Endothelial cell of umbilical vein (primary cell): Measurements from ENCODE around the gene TM9SF4. TPM values are rescaled to one million over a fixed set of nuclear protein-coding genes. Genes with fewer than 3 reads are reported as not detected.

ENCODE experiments used
- BruUV-seq: library from RNA; stranded (reverse); fragments of 400-500 nt; replicated peaks from 2 replicates; lab custom pipeline; 2021; lab: Mats Ljungman, UMichigan
- CTCF ChIA-PET: fragments of 300-600, 350-600 bp; sonication (Branson Sonifier 250); formaldehyde crosslinking; loops from one replicate; lab custom pipeline; 2021; ENCODE audit warnings: antibody characterized with exemption, inconsistent platforms; lab: Charles Lee
- POLR2A ChIA-PET: fragments of 300-600, 350-600 bp; sonication (Branson Sonifier 250); formaldehyde crosslinking; loops from one replicate; lab custom pipeline; 2021; ENCODE audit warnings: antibody characterized with exemption, inconsistent platforms; lab: Charles Lee
- DNase-seq: peaks from one replicate; pipeline ENCODE4 v3.0.0-alpha.2; 2011; ENCODE audit warnings: low read depth, low spot score
- FAIRE-seq: peaks from 2 replicates; lab custom pipeline; 2011; peaks lifted over from hg19 to GRCh38; lab: Jason Lieb, UNC
- H2AFZ ChIP-seq: 2 replicates; pipeline ENCODE4 v1.6.0; 2012; ENCODE audit warnings: low read depth, low read length, control low read depth, inconsistent platforms
- H3K27ac ChIP-seq: 2 replicates; pipeline ENCODE4 v1.5.1; 2011; ENCODE audit warnings: low read depth, mild to moderate bottlenecking, control low read depth, low read length, moderate library complexity; ENCODE audit not compliant: insufficient read depth
- H3K27me3 ChIP-seq, 2 experiments: 2 replicates each; pipeline versions ENCODE4 v1.6.0 to v1.6.1; 2011; ENCODE audit warnings: low read length in 2 of 2, mixed read lengths in 1 of 2; ENCODE audit not compliant: control insufficient read depth in 2 of 2, insufficient read depth in 2 of 2
- H3K36me3 ChIP-seq, 2 experiments: 2 replicates in 1 of 2; 3 replicates in 1 of 2; pipeline ENCODE4 v1.5.1; 2011; ENCODE audit warnings: low read length in 2 of 2, mild to moderate bottlenecking in 1 of 2, moderate library complexity in 1 of 2; ENCODE audit not compliant: control insufficient read depth in 2 of 2, insufficient read depth in 2 of 2; ENCODE audit errors: extremely low read depth in 1 of 2
- H3K4me1 ChIP-seq: 3 replicates; pipeline ENCODE4 v1.5.1; 2011; ENCODE audit warnings: mild to moderate bottlenecking, low read length; ENCODE audit not compliant: control insufficient read depth, insufficient read depth; ENCODE audit errors: extremely low read depth
- H3K4me2 ChIP-seq: 2 replicates; pipeline ENCODE4 v1.6.1; 2011; ENCODE audit warnings: low read length, control low read depth, mixed read lengths; ENCODE audit not compliant: insufficient read depth
- H3K4me3 ChIP-seq, 3 experiments: fragments of 200-600 bp in 1 of 3; sonication (generic), shearing (Covaris generic) in 1 of 3; replicated peaks in 1 of 3; 2 replicates each; pipeline ENCODE4 v1.5.1; 2011 to 2016; ENCODE audit warnings: control low read depth in 3 of 3, low read length in 3 of 3, mild to moderate bottlenecking in 2 of 3, inconsistent platforms in 1 of 3, low read depth in 1 of 3, moderate library complexity in 1 of 3; ENCODE audit not compliant: insufficient read depth in 1 of 3
- H3K79me2 ChIP-seq: 2 replicates; pipeline ENCODE4 v1.6.0; 2012; ENCODE audit warnings: low read length, inconsistent platforms; ENCODE audit not compliant: control insufficient read depth, insufficient read depth
- H3K9ac ChIP-seq: replicated peaks from 2 replicates; pipeline ENCODE3; 2011; ENCODE audit warnings: low read length, control low read depth; ENCODE audit not compliant: insufficient read depth; ENCODE audit errors: extremely low read depth
- H3K9me1 ChIP-seq: replicated peaks from 3 replicates; pipeline ENCODE4 v1.6.0; 2011; ENCODE audit warnings: mild to moderate bottlenecking, low read length; ENCODE audit not compliant: control insufficient read depth, insufficient read depth; ENCODE audit errors: extremely low read depth
- H3K9me3 ChIP-seq: replicated peaks from 2 replicates; pipeline ENCODE4 v1.5.1; 2012; ENCODE audit warnings: low read length, inconsistent platforms; ENCODE audit not compliant: control insufficient read depth, insufficient read depth
- H4K20me1 ChIP-seq: replicated peaks from 2 replicates; pipeline ENCODE3; 2011; ENCODE audit warnings: mild to moderate bottlenecking, low read length; ENCODE audit not compliant: control insufficient read depth, insufficient read depth; ENCODE audit errors: extremely low read depth
- CTCF ChIP-seq, 2 donors: IDR thresholded peaks; 1 replicate in 1 of 2; 2 replicates in 1 of 2; pipeline ENCODE4 v1.5.1; 2011; ENCODE audit warnings: low read length in 2 of 2, mild to moderate bottlenecking in 2 of 2, moderate library complexity in 2 of 2, control low read depth in 1 of 2, inconsistent platforms in 1 of 2, low read depth in 1 of 2; ENCODE audit not compliant: insufficient read depth in 1 of 2; ENCODE audit errors: extremely low read depth in 1 of 2
- EZH2 ChIP-seq: IDR thresholded peaks from 2 replicates; pipeline ENCODE4 v1.6.1; 2012; ENCODE audit warnings: borderline replicate concordance, low read depth, mild to moderate bottlenecking, moderate library complexity, low read length, inconsistent platforms; ENCODE audit not compliant: severe bottlenecking
- FOS ChIP-seq: IDR thresholded peaks from 2 replicates; pipeline ENCODE4 v1.6.1; 2011; ENCODE audit warnings: mild to moderate bottlenecking, low read length, moderate library complexity, borderline replicate concordance; ENCODE audit not compliant: insufficient read depth
- GATA2 ChIP-seq: IDR thresholded peaks from 2 replicates; pipeline ENCODE4 v1.7.0; 2011; ENCODE audit warnings: low read depth, mild to moderate bottlenecking, moderate library complexity, mixed read lengths, low read length; ENCODE audit not compliant: insufficient read length, insufficient read depth
- JUN ChIP-seq: IDR thresholded peaks from 2 replicates; pipeline ENCODE4 v1.6.1; 2011; ENCODE audit warnings: borderline replicate concordance, low read depth; ENCODE audit not compliant: insufficient read length, insufficient read depth
- MYC ChIP-seq: IDR thresholded peaks from one replicate; pipeline ENCODE4 v1.6.1; 2011; ENCODE audit warnings: mild to moderate bottlenecking, low read depth, low read length
- POLR2A ChIP-seq: IDR thresholded peaks from 2 replicates; pipeline ENCODE4 v1.6.1; 2012; ENCODE audit warnings: low read depth, mild to moderate bottlenecking, control low read depth, low read length
- POLR2AphosphoS5 ChIP-seq: IDR thresholded peaks from 2 replicates; pipeline ENCODE4 v1.6.1; 2012; ENCODE audit warnings: low read depth, mild to moderate bottlenecking, control low read depth, low read length, moderate library complexity; ENCODE audit not compliant: insufficient read depth
- dilution Hi-C: fragments of 300-500 bp; cut with MboI; formaldehyde crosslinking; loops from one replicate; pipeline ENCODE4 v1.15.0; 2019; ENCODE audit warnings: low sequenced_read_pairs; ENCODE audit not compliant: extremely low pct_ligation_motif_present
- intact Hi-C: fragments of 100-400 bp; cut with micrococcal nuclease; formaldehyde crosslinking; loops from one replicate; pipeline ENCODE4 v1.10.0; 2022
- polyA plus RNA-seq, 4 experiments: library from polyadenylated mRNA; depleted of rRNA in 3 of 4; stranded (reverse) in 3 of 4; unstranded in 1 of 4; fragments of >200 nt; gene quantifications; 2 replicates each; pipeline versions ENCODE4 v1.2.1 to v1.2.3, GENCODE V29; 2011 to 2012; ENCODE audit warnings: missing spikeins in 1 of 4
- total RNA-seq: library from RNA; stranded (reverse); gene quantifications from 2 replicates; pipeline ENCODE4 v1.2.3, GENCODE V29; 2021
- TF ChIP-seq, protein P1 (sequence below): IDR thresholded peaks from 2 replicates; pipeline ENCODE4 v1.6.1; 2011; ENCODE audit not compliant: insufficient read depth, insufficient read length

Gene TM9SF4
- total and polyA plus RNA-seq, 2 donors (not counting 3 experiments of a cell fraction or from before 2014, with no cell fraction given) = 46.4 to 61.9 TPM

DNA sequence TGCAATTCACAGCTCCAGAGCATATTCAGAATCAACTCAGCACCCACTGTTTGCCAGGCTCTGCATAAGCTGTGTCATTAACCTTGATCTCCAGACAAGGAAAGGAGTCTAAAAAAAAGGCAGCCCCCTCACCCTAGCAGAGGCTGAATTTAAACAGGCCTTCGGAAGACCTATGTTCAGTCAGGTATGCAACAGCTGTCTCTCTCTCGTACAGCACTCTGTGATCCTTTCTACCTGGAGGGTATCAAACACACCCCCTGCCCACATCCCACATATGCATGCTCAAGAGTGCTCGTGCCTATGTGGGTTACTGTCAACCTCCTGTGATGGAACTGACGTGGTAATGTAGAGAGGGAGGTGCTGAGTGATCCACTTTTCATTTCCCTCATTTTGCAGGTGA, 89.5 kb downstream of the TM9SF4 start:
- Histone ChIP-seq H3K36me3 (peaks cover 22 to 40% of the 10 kb centered on the region in 2 experiments), H3K4me2 (no peak overlapping the region), H3K4me3 (no peak overlapping the region), H3K9ac (no peak overlapping the region), H3K9me3 (no peaks in the 10 kb centered on the region), H3K4me1 (no peaks in the 10 kb centered on the region), H3K79me2 (peaks cover 37% of the 10 kb centered on the region), H4K20me1 (no peaks in the 10 kb centered on the region), H2AFZ (no peak overlapping the region), H3K9me1 (no peaks in the 10 kb centered on the region), H3K27me3 (no peaks in the 10 kb centered on the region), H3K27ac (no peak overlapping the region)
- DNase-seq = no peak
- no TSS peak for BruUV-seq
- CTCF ChIA-PET = no interaction called here
- FAIRE-seq = no peak
- POLR2A ChIA-PET = no interaction called here
- intact Hi-C loops = no loop called here
- TF ChIP-seq FOS (no peak), POLR2A (no peak), JUN (no peak), GATA2 (no peak), MYC (no peak)
- TF ChIP-seq, protein P1, sequence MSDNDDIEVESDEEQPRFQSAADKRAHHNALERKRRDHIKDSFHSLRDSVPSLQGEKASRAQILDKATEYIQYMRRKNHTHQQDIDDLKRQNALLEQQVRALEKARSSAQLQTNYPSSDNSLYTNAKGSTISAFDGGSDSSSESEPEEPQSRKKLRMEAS = no peak
- dilution Hi-C loops = no loop called here

- dilution Hi-C loops = no loop called here
- peaks cover 17 to 29% of the 10 kb centered on the region in 2 experiments for H3K36me3 ChIP-seq
- FAIRE-seq = no peak
These were observed 91.9 kb downstream of the TM9SF4 start for GRCh38 chr20:32201296-32201976.

More at GRCh38 chr20:32201296-32201976, 91.9 kb downstream of the TM9SF4 start:
- no peak overlapping the region for H3K27ac ChIP-seq
- no TSS peak for BruUV-seq
- H3K4me1 ChIP-seq = peaks cover 7% of the 10 kb centered on the region
- intact Hi-C loops = no loop called here
- ChIA-PET POLR2A (no interaction called here), CTCF (no interaction called here)
- H3K79me2 ChIP-seq = peaks cover 61% of the 10 kb centered on the region
- no peak overlapping the region for H3K4me2 ChIP-seq
- DNase-seq = no peak
- H3K9me1 ChIP-seq = no peaks in the 10 kb centered on the region
- H3K9ac ChIP-seq = no peak overlapping the region
- no peaks in the 10 kb centered on the region for H3K9me3 ChIP-seq
- no peak overlapping the region for H2AFZ ChIP-seq
- no peak overlapping the region for H3K4me3 ChIP-seq
- no peaks in the 10 kb centered on the region for H4K20me1 ChIP-seq
- TF ChIP-seq POLR2A (no peak), JUN (no peak), POLR2AphosphoS5 (no peak), GATA2 (no peak), MYC (no peak), FOS (no peak), CTCF (IDR thresholded peaks at IDR 0.05; ENCODE audit: extremely low read depth in 1 of 2, insufficient read depth in 1 of 2, low read depth in 1 of 2, low read length in 2 of 2) (no peak), EZH2 (no peak)
- TF ChIP-seq, protein P1 = no peak
- no peaks in the 10 kb centered on the region for H3K27me3 ChIP-seq
